NCI-H526 treated with DMSO at 0.1 percent for 48 hours (cell line): ENCODE data around the gene RADX.
A peak's percentile ranks its signal among the peaks of the same experiment; 100 is the strongest.

Source experiments
- DNase-seq: peaks from one replicate; lab custom pipeline; 2025; lab: John Stamatoyannopoulos, UW

The RADX gene

GRCh38 chrX:106692425-106693065 is 80.8 kb downstream of the RADX start:
- DNase-seq, result no peak

- DNase-seq, result no peak
These were observed 84.7 kb downstream of the RADX start for GRCh38 chrX:106696502-106696901.

GRCh38 chrX:106698693-106699092 is 86.9 kb downstream of the RADX start:
- no peak for DNase-seq

- DNase-seq, result no peak
These were observed 90.9 kb downstream of the RADX start for GRCh38 chrX:106702636-106703035.

GRCh38 chrX:106706466-106706865 is 94.7 kb downstream of the RADX start:
- no peak for DNase-seq

- no peak for DNase-seq
These were observed 96.1 kb downstream of the RADX start for GRCh38 chrX:106707771-106708454.

GRCh38 chrX:106710771-106711170 is 99.0 kb downstream of the RADX start:
- DNase-seq, result no peak

- no peak for DNase-seq
These were observed 99.6 kb downstream of the RADX start for GRCh38 chrX:106711375-106711774.

- DNase-seq, result no peak
These were observed 104.2 kb downstream of the RADX start for GRCh38 chrX:106716004-106716403.

GRCh38 chrX:106716463-106716862 is 104.7 kb downstream of the RADX start:
- no peak for DNase-seq

GRCh38 chrX:106718709-106719108 is 106.9 kb downstream of the RADX start:
- no peak for DNase-seq

GRCh38 chrX:106725931-106726330 is 114.2 kb downstream of the RADX start:
- DNase-seq, result peak; percentile 8

GRCh38 chrX:106726485-106727437 is 115.0 kb downstream of the RADX start, which contains the start of gene RNF128:
TSS of gene RNF128 (plus strand) at chrX:106726701. CDS start at chrX:106726914, 213 bp downstream.
- peak; percentile 49 for DNase-seq

- no peak for DNase-seq
These were observed 116.6 kb downstream of the RADX start for GRCh38 chrX:106728337-106728736.
